BJ (cell line): ENCODE measurements around the gene TMEM132C. TPM values are rescaled to one million over a fixed set of nuclear protein-coding genes. Genes with fewer than 3 reads are reported as not detected.

Source experiments
- CTCF ChIA-PET: fragments of 350-600 bp; formaldehyde crosslinking; extraction: SDS; loops from one replicate; lab custom pipeline; 2021; ENCODE audit warnings: antibody characterized with exemption, inconsistent platforms; lab: Yijun Ruan, JAX
- POLR2A ChIA-PET: fragments of 300-600 bp; sonication (Branson Sonifier 250); formaldehyde crosslinking; extraction: SDS; loops from one replicate; lab custom pipeline; 2021; ENCODE audit warnings: antibody characterized with exemption; lab: Charles Lee
- DNase-seq: peaks from one replicate; pipeline ENCODE4 v3.0.0-alpha.2; 2011; ENCODE audit warnings: low read depth
- H3K27me3 ChIP-seq: 2 replicates; pipeline ENCODE4 v1.6.0; 2011; ENCODE audit warnings: low read length; ENCODE audit not compliant: control insufficient read depth, insufficient read depth
- H3K36me3 ChIP-seq: 2 replicates; pipeline ENCODE4 v1.5.1; 2011; ENCODE audit warnings: low read length; ENCODE audit not compliant: control insufficient read depth, insufficient read depth
- H3K4me3 ChIP-seq: 2 replicates; pipeline ENCODE4 v1.5.1; 2011; ENCODE audit warnings: low read depth, mild to moderate bottlenecking, control low read depth, low read length
- polyA plus RNA-seq: library from polyadenylated mRNA; depleted of rRNA; stranded (reverse); fragments of >200 nt; gene quantifications from 2 replicates; pipeline ENCODE4 v1.2.3, GENCODE V29; 2011
- TF ChIP-seq, protein P1 (sequence below): IDR thresholded peaks from 2 replicates; pipeline ENCODE4 v1.5.1; 2011; ENCODE audit warnings: low read depth, mild to moderate bottlenecking, control low read depth, inconsistent platforms, low read length, moderate library complexity; ENCODE audit not compliant: insufficient read depth

Gene TMEM132C
- polyA plus RNA-seq, 1 experiment, result not detected

DNA sequence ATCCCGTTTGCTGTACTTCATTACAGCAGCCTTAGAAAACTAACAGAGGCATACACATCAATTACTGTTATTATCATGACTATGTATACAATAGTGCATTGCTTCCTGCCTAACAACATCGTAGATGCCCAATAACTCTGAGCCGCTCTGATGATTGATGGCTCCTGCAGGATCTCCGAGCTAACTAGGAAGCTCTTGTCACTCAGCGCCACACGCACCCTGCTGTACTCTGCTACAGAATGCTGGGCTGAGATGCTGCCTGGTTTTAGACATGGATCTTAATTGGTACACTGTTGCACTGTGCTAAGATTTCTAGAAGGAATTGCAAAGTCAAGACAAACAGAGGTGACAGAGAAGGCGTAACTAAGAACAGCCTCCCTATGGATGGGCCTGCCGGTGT is 387.5 kb downstream of the TMEM132C start:
- TF ChIP-seq, protein P1, sequence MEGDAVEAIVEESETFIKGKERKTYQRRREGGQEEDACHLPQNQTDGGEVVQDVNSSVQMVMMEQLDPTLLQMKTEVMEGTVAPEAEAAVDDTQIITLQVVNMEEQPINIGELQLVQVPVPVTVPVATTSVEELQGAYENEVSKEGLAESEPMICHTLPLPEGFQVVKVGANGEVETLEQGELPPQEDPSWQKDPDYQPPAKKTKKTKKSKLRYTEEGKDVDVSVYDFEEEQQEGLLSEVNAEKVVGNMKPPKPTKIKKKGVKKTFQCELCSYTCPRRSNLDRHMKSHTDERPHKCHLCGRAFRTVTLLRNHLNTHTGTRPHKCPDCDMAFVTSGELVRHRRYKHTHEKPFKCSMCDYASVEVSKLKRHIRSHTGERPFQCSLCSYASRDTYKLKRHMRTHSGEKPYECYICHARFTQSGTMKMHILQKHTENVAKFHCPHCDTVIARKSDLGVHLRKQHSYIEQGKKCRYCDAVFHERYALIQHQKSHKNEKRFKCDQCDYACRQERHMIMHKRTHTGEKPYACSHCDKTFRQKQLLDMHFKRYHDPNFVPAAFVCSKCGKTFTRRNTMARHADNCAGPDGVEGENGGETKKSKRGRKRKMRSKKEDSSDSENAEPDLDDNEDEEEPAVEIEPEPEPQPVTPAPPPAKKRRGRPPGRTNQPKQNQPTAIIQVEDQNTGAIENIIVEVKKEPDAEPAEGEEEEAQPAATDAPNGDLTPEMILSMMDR, result no peak
- no peaks in the 10 kb centered on the region for H3K36me3 ChIP-seq
- DNase-seq, result no peak
- CTCF ChIA-PET, result no interaction called here
- H3K27me3 ChIP-seq, result no peaks in the 10 kb centered on the region
- POLR2A ChIA-PET, result no interaction called here
- no peak overlapping the region for H3K4me3 ChIP-seq

DNA sequence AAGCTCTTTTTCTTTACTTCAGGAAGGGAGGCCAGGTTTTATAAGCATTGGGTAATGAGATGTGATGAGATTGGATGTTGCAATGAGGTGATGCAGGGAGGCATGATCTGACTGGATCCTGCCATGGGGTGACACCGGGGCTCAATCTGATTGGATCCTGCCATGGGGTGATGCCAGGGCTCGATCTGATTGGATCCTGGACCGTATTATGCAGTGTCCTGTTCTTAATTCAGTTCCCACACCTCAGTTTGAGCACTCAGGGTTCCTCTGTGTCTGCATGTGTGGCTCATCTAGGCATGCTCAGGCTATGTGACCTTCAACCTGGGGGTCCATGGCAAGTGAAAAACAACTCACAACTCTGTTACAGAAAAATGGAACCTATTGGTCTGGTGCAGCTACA is 390.4 kb downstream of the TMEM132C start:
- Histone ChIP-seq H3K4me3 (no peak overlapping the region), H3K27me3 (no peaks in the 10 kb centered on the region), H3K36me3 (no peaks in the 10 kb centered on the region)
- POLR2A ChIA-PET, result no interaction called here
- CTCF ChIA-PET, result interaction anchor here (0.7 kb wide), 1 partner anchor 12 kb away, joined by 3 read pairs; no protein-coding TSS in a partner anchor
- TF ChIP-seq, protein P1, result no peak
- DNase-seq, result no peak

DNA sequence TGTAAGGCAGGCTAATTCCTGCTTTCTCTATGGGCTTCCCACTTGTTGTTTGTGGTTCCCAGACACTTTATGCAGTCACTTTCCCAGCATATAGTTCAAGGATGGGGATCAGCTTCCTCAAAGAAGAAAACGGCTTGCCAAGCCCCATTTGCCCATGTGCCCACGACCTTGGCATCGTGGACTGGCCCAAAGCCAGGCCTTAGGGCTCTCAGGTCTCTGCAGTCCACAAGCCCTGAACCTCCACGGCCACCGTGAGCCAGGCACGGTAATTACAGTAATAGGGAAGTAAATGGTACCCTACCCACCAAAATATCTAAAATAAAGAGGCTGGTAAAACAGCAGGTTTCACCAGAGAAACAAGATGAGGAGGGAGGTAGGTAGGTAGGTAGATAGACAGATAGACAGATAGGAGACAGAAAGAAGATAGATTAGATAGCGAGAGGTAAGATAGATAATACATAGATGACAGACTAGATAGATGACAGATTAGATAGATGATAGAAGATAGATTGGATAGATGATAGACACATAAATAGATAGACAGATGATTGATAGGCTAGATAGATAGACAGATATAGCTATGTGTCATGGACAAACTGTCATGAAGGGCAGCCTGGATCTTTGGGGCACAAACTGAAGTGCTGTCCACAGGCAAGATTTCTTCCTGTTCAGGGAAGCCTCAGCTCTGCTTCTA is 393.7 kb downstream of the TMEM132C start:
- H3K36me3 ChIP-seq, result no peaks in the 10 kb centered on the region
- CTCF ChIA-PET, result no interaction called here
- H3K27me3 ChIP-seq, result no peaks in the 10 kb centered on the region
- TF ChIP-seq, protein P1, result no peak
- DNase-seq, result no peak
- POLR2A ChIA-PET, result no interaction called here
- no peak overlapping the region for H3K4me3 ChIP-seq

DNA sequence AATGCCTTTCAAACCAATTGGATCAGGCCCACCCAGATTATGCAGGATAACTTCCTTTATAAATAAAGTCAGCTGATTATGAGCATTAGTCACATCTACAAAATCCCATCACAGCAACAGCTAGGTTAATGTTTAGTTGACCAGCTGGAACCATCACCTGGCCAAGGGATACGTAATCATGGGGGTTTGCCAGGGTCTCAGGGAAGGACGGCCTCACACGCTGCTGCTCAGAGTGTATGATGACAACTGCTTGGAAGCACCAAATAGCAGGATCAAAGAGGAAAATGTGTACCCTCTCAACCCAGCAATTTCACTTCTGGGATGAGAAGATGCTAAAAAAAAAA is 394.2 kb downstream of the TMEM132C start:
- TF ChIP-seq, protein P1, result no peak
- ChIA-PET POLR2A (no interaction called here), CTCF (no interaction called here)
- no peaks in the 10 kb centered on the region for H3K36me3 ChIP-seq
- no peaks in the 10 kb centered on the region for H3K27me3 ChIP-seq
- no peak overlapping the region for H3K4me3 ChIP-seq
- DNase-seq, result no peak

DNA sequence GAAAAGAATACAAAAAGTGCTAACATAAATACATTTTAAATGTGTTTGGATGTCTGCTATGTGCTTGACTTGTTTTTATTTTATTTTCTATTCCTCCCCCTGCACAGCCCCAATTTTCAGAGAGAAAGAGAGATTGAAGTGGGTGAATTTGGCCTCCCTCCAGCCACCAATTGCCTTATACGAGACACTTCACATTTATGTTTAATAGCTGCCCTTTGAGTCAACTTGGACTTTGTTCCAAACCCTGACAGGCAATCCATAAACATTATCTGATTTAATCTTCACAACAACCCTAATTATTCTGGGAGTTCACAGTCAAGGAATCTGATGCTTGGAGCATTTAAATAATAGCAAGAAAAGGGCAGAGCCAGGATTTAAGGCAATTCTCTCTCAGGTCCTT is 395.1 kb downstream of the TMEM132C start:
- ChIA-PET POLR2A (no interaction called here), CTCF (no interaction called here)
- Histone ChIP-seq H3K27me3 (no peaks in the 10 kb centered on the region), H3K4me3 (no peak overlapping the region), H3K36me3 (no peaks in the 10 kb centered on the region)
- no peak for DNase-seq
- TF ChIP-seq, protein P1, result no peak
